Epidermal melanocyte (primary cell): ENCODE data around the gene AHDC1.
"Not testable (repeated sequence)": the region's sequence is repeated elsewhere in the genome, so short reads cannot be mapped to it uniquely, and the experiment has no call there.

Experiments
- DNase-seq: peaks from one replicate; pipeline ENCODE4 v3.0.0; 2011; ENCODE audit warnings: low spot score; ENCODE audit not compliant: insufficient read length

Gene AHDC1

DNA sequence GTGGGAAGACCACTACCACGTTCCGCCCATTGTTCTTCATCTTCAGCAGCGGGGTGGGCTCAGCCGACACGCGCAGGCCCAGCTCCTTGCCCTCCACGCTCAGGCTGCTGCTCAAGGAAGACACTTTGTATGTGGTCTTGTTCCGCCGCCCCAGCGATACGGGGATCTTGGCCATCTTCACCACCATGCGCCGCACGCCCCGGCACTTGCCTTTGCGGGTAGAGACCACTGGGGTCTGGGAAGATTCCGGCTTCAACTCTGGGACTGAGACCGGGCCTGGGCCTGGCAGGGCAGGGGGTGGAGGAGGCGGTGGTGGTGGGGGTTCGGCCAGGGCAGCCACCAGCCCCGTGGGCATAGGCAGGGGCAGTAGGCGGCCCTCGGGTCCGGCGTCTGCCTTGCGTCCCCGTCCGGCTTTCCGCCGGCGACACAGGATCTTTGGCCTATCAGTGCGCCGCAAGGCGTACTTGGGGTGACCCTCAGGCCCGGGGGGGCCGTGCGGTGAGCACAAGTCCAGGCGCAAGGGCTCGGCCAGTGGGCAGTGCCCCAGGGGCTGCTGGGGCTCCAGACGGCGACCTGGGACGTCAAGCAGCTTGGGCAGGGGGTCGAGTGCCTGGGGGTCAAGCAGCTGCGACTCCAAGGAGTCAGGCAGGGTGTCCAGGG lies 53.3 kb downstream of the AHDC1 start:
- DNase-seq, result no peak

DNA sequence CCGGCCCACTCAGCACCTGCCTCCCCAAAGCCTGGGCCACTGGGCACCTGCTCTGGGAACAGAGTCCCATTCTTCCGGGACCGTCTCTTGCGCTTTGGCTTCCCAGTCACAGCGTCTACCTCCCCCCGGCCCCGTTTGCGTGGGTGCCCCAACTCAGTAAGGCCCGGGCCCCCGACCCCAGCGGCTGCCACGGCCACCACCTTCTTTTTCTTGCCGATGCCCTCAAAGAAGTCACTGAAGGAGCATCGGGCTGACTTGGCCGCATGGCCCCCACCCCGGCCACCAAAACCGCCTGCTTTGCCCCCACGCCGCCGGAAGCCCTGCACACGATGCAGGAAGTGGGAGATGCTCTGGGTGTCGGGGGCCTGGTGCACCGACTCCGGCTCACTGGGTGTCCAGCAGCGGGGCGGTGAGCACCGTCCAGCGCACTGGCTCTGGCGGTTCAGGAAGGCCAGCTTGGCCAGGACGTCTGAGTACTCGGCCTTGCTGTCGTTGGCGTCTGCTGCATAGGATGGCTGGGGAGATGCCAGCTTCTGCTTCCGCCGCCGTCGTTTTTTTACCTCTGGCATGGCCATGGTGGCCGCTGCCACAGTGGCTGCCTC lies 54.0 kb downstream of the AHDC1 start:
- DNase-seq, result no peak

DNA sequence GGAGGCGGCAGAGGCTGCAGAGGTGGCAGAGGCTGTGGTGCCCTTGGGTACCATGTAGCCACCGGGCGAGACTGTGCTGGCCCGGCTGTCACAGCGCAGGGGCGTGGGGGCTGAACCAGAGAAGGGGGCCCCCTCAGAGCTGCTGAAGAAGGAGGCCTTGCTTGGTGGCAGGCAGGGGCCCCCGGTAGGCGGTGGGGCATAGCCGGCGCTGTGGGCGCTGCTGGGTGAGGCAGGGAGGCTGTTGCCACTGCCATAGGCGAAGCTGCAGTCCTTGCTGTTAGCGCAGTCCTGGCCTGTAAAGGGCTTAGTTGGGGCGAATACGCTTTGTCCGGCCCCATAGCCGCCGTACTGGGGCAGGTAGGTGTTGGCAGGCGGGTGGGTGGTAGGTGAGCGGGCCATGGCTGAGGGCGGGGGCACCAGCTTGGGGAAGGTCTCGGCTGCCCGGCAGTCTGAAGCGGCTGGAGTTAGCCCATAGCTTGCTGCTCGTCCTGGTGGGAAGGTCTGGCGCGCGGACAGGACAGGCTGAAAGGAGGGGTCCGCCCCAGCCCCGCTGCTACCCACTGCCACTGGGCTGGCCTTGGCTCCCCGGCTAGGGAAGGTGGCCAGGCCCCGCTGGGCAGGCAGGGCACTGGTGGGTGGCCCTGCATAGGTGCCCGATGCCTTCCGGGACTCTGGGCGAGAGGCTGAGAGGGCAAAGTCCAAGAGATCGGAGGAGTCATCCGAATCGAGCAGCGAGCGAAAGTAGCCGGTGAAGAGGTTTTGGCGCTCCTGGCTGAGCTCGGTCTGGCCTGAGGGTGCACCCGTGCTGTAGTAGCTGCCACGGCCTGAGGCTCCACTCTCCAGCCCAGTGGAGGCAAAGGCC lies 54.9 kb downstream of the AHDC1 start:
- DNase-seq, result no peak

DNA sequence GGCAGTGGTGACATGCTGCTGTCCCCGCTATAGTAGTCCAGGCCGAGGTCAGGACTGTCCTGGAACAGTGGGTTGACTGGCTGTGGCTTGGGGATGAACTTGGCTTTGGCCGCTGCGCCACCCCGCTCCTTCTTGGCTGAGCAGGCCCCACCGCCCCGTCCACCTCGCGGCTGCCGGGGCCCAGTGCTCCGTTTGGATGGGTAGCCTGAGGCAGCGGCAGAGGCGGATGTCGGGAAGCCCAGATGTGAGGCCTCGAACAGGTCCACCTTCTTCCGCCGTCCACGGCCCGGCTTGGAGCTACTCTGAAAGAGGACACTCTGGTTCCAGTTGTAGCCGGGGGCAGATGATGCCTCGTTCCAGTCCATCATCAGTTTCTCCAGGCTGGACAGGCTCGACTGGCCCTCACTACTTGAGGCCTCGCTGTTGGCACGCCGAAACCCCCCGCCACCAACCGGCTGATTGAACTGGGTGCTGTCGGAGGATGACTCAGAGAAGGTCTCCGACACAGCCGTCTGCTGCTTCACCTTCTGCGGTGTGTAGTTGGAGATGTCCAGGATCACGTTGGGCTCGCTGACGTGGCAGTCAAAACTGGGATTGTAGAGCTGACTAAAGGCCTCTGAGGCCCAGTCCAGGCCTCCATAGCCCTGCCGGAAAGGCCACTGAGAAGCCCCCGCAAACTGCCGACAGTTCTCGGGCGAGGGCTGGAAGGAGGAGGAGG lies 55.6 kb downstream of the AHDC1 start:
- DNase-seq, result no peak

DNA sequence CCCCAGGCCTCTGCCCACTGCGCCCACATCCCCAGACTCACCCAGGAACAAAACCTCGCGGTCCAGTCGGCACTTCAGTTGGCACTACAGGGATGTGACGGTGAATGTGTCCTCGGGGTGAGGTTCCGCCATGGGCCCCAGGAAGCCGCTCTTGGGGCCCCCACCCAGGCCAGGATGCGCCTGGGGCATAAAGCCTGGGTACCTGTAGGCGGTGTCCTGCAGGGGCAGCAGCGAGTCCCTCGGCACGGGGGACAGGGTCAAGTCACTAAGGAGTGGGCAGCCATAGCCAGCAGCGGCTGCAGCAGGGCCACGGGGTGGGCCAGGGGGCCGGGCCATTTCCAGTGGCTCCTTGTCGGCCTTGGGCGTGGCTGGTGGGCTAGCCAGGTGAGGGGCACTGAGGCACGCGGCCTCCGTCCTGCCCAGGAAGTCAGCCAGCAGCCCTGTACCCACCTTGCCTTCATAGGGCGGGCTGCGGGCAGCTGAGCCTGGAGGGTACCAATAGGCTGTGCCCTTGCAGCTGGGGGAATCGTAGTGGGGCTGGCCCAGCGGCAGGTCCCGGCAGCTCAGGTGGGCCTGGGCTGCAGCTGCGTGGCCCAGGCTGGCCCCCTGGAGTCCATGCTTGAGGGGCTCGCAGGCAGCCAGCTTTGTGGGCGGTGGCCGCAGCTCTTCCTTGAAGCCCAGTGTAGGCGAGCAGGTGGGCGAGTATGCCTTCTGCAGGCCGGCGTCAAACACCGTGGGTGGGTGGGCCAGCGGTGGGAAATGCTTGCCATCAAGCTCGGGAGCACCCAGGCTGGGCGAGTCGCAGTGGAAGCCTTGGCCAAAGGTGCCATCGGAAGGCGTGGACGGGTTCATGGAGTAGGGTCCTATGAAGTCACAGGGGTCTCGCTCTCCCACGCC lies 56.5 kb downstream of the AHDC1 start:
- no peak for DNase-seq

DNA sequence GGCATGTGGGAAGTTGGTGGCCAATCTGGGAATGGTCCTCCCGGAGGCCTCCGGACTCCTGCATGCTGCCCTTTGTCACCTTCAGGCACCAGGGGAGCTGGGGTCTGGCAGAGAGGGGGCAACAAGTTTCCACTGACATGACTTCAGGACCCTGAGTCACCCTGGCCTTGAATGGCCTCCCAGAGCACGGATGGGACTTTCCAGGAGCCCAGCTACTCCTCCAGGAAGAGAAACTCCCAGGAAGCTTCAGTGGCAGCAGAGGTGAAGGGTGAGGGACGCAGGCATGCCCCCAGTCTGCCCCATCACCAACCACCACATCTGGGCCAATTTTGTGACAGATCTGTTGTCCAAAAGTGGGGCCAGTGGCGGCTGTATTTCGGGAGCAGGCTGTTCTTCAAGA lies 58.1 kb downstream of the AHDC1 start:
- DNase-seq, result no peak

DNA sequence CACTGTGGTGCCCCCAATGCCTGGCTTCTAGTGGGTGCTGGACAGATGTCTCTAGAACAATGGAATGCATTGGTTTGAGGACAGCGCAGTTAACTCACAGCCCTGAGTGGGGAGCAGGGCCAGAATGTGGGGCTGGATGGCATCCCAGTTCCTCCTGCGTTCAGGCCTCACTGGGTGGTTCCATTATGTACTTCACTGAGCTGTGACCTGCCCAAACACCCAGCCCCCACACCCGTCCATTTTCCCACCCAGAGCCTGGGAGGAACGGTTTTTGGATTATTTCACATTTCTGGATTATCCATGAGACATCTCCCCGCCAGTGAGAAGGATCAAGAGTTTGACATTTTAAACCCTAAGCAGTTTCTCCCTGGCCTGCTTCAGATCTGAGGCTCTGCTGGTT lies 58.7 kb downstream of the AHDC1 start:
- peak; percentile 90 for DNase-seq

DNA sequence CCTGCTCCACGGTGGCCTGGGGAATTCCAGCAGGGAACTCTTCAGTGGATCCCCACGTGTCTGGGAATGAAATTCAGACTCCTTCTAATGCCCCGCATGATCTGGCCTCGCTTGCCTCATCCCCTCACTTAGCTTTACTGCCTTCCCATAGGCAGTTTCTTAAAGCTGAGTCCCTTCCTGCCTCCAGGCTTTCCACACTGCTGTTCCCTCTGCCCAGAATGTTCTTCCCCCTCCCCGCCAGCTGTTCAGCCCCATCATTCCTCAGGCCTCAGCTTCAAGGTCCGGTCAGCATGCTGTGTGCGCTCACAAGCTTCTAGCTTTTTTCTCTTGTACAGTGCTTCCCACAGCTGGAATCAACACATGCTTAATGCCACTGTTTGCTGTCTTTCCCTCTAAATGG lies 59.1 kb downstream of the AHDC1 start:
- no peak for DNase-seq

DNA sequence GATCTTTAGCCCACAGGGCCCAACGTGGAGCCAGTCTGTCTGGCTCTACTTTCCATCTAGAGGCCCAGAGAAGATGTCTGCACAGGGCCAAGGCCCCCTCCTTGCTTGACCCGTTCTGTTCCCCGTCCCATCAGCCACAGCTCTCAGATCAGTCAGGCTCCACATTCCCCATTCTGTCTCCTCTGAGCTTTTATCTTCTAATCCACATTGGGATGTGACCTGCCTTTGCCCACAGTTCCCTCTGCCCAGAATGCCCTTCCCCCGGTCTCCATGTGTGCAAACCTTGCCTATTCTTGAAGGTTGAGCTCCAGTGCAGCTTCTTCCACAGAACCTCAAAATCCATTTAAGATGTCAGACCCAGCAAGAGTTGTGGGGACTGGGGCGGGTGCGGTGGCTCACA lies 60.7 kb downstream of the AHDC1 start:
- DNase-seq, result no peak

DNA sequence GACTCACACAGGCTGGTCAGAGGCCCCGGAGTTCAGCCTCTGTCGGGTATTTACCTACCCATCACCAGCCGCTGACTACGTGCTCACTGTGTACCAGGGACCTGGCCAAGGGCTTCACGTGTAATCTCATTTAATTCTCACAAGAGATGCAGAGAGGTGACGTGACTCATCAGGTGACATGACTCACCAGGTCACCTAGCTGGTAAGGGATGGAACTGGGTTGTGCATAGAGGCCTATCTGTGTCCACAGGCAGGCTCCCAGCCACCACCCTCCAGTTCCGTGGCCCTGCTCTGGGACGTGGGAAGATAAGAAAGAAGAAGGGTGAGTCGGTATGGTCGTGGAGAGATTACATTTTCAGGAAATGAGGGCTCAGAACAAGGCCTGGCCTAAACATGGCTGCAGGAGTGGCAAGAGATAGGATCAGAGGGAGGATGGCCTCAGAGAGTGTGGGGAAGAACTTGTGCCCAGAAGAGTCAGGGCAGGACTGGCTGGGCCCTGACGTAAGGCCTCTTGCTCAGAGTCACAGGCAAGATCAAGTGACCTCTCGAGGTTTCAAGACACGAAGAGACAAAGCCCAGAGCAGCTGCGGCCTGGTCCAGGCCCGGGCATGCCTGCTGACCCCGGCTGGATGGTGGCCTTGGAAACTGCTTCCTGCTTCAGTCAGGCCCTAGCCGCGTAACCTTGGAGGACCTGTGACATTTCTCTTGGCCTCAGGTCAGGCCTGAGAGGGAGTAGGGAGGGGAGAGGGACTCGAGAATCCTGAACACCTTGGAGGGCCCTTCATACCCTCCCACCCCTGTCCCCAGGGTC lies 61.3 kb downstream of the AHDC1 start:
- no peak for DNase-seq

DNA sequence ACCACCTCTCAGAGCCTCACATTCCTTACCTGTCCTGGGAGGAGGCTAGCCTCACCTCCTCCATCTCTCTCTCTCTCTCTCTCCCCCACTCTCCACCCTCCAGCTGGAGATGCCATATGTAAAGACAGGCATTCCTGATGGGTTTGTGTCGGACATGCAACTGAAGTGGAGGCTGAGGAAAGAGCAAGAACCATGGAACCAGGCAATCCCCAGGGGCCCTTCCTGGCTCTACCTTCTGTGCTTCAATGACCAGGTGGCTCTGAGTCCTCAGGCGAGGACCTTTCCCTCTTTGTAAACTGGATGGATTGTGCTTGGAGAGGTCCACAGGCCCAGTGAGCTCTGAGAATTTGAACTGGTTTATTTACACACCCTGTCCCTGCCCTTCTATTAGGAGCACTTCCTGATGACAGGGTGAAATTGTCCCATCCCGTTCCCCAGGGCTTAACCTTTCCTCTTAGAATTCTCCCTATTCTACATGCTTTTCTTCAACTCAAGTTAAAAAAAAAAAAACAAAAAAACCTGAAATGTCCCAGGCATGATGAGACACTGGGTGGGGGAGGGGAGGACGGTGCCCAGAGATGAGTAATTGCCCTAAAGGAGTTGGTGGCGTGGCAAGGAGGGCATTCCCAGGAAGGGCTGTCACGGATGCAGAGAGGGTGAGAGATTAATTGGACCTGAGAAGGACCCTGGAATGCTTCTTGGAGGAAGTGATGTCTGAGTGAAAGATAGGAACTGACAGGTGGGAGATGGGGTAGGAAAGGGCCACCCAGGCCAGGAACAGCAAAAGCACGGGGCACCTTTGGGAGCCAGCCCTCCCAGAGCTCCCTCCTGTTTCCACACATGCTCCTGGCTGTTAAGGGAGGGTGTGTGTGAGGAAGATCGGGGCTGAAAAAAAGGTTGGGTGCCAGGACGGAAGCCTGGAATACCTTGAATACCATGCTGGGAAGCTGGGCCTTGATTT lies 63.8 kb downstream of the AHDC1 start:
- DNase-seq, result peak; percentile 79

DNA sequence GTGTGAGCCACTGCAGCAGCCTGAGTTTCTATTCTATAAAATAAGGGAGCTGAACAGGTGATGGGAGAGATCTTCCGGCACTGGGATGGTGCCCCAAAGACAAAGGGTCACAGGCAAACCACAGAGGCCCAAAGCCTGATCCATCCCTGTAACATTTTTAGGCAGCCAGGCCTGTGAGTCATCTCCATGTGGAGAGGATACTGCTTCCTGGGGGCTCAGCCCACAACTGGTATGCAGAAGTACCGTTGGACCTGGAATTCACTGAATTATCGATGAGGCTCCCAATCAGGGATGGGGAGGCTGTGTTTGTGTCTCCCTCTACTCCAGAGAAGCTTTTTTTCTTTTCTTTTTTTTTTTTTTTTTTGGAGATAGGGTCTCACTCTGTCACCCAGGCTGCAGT lies 65.2 kb downstream of the AHDC1 start:
- DNase-seq, result no peak

DNA sequence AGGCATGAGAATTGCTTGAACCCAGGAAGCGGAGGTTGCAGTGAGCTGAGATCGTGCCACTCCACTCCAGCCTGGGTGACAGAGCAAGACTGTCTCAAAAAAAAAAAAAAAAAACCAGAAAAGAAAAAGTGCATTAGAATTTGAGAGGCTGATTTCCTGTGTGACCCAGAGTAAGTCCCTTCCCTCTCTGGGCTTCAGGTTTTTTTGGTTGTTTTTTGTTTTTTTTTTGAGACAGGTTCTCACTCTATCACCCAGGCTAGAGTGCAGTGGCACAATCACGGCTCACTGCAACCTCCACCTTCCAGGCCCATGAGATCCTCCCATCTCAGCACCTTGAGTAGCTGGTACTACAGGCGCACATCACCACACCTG lies 65.7 kb downstream of the AHDC1 start:
- not testable (repeated sequence) for DNase-seq

DNA sequence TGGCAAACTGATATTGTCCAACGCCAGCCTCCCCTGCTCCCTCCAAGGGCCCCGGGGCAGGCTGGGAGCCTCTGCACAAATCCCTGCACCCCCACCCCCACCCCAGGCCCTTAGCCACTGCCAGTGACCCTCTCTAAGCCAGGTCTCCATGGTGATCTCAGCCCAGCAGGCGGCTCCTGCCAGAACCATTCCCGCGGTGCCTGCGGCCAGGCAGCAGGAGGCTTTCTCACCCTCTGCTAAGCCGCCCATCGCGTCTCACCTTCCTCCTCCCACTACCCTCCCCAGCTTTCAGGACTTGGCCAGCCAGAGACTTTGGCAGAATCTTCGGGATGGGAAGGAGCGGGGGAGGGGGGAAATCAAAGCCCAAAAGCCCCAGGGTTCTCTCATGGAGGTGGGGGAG lies 67.2 kb downstream of the AHDC1 start:
- DNase-seq, result no peak

DNA sequence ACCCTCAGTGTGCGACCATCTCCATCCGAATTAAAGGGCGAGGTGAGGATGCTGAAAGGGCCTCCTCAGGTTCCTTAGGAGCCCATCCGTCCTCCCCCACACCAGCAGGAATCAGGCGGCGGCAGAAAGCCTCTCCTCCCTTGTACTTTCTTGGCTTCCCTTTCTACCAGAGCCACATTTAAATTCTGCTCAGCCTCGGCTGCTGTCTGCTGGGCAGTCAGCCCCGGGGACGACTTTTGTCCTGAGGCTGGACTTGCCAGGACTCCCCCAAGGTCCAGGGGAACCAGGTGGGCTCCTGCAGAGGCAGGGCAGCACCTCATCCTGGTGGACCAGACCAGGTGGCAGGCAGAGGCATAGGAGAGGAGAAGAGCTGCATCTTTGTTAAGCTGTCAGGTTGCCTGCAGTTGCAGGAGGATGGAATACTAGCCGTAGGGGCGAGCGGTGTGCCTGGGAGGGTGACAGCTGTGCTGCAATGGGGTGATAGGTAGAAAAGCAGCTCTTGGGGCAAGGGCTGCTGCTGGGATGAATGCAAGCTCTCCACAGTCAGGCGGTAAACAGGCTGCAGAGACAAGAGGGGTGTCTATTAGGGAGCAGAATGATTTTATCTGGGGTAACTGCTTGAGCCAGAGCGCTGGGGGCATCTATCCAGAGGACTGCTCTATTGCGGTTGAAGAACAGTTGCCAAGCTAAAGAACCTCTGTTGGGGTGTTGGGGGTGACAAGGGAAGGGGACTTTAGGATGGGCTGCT lies 67.8 kb downstream of the AHDC1 start:
- no peak for DNase-seq

DNA sequence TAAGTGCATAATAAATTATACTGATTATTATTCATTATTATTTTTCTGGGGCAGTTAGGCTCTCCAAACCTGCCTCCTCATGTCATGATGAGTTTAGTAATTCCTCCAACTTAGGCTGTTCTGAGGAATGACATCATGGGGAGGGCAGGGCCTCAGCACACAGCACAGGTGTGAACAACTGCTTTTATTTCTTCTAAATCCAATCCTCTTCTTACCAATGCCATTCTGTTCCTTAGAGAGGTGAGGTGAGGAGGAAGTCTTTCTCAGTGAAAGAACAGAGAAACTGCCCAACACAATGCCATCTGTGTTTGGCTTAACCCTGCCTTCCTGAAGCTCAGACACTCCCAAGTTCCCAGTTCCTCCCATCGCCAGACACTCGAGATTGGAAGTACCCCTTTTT lies 68.6 kb downstream of the AHDC1 start:
- no peak for DNase-seq

DNA sequence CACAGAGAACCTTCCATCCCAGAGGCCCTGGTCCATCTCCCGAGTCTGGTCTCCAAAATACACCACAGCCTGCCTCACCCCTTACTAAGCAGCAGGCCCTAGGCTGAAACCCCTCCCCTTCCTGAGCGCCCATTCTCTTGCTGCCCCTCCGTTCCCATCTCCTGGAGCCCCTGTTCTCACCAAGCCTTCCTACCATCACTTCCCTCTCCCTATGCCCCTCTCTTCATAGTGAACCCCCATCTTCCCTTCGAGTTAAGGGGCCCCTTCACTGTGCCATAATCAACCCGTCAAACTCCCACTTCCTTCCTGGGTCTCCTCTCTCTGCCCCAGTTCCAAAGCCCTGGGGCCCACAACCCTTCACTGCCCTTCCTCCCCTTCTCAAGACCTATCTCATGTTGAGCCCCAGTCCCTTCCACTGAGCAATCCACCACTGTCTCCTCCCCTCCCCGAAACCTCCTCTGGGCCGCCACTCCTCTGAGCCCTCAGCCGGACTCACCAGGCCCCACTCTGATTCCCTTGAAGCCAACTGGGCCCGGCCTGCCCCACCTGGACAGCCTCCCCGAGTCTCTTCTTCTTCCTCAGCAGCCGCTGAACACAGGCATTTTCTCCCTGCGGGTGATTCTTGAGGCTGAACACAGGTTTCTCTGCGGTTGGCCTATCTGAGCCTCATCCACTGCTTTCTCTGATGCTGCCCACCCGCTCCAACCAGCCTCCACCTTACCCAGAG lies 71.8 kb downstream of the AHDC1 start:
- no peak for DNase-seq

DNA sequence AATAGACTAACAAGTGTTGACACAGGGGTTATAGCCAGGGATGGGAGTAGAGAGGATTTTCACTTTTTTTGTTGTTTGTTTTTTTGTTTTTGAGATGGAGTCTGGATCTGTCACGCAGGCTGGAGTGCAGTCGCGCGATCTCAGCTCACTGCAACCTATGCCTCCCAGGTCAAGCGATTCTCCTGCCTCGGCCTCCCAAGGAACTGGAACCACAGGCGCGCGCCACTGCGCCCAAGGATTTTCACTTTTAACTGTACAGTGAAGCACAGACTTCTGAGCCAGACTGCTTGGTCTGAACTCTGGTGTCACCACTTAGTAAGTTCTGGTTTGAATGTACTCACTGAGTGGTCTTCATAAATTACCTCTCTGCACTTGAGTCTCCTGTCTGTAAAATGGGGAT lies 73.8 kb downstream of the AHDC1 start:
- no peak for DNase-seq
